ENCODE data around the gene UBAC2.

Gene UBAC2

DNA sequence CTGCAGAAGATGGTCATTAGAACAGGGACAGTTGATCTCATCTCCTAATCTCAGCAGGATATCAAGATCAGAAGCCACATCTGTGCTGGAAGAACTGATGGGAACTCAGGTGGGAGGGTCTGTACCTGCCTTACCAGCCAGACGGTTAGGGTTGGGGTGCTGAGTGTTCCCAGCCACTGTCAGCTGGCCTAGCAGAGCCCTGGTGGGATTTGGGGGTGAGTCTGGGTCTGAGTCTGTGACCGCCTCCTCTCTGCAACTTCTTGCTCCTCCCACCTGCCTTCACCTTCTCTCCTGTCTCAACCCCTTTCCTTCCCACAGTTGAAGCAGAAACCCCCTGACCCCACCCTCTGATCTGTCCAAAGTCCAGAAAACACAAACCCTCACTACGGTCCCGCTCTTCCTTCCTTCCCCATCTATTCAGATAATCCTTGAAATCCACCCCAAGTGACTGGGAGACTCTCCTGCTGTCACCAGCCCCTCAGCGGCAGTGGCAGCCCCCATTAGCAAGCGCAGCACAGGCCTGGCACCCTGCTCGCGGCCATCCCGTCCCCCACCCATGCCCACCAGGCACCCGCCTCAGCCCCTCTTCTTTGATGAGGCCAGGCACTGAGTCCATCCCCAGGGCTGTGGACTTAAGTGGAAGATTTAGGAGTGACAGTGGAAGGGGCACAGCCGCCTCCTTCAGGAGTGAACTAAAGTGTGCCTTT lies 198.4 kb downstream of the UBAC2 start:
- TF ChIP-seq, protein P1, sequence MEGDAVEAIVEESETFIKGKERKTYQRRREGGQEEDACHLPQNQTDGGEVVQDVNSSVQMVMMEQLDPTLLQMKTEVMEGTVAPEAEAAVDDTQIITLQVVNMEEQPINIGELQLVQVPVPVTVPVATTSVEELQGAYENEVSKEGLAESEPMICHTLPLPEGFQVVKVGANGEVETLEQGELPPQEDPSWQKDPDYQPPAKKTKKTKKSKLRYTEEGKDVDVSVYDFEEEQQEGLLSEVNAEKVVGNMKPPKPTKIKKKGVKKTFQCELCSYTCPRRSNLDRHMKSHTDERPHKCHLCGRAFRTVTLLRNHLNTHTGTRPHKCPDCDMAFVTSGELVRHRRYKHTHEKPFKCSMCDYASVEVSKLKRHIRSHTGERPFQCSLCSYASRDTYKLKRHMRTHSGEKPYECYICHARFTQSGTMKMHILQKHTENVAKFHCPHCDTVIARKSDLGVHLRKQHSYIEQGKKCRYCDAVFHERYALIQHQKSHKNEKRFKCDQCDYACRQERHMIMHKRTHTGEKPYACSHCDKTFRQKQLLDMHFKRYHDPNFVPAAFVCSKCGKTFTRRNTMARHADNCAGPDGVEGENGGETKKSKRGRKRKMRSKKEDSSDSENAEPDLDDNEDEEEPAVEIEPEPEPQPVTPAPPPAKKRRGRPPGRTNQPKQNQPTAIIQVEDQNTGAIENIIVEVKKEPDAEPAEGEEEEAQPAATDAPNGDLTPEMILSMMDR (conservative IDR thresholded peaks at IDR 0.05; ENCODE audit: low read depth, low read length) = no peak
- Histone ChIP-seq H4K20me1 (ENCODE audit: insufficient read depth) (no peaks in the 10 kb centered on the region), H2AFZ (ENCODE audit: low read depth) (no peak overlapping the region), H3K79me2 (ENCODE audit: insufficient read depth, low read depth) (no peaks in the 10 kb centered on the region), H3K9ac (no peak overlapping the region), H3K27ac (no peak overlapping the region), H3K4me3 (IDR thresholded peaks at IDR 0.05; ENCODE audit: insufficient read depth, low read depth, low read length) (no peak overlapping the region), H3K36me3 (ENCODE audit: insufficient read depth) (no peaks in the 10 kb centered on the region), H3K4me2 (no peak overlapping the region), H3K27me3 (ENCODE audit: insufficient read depth, low read depth) (no peaks in the 10 kb centered on the region), H3K4me1 (ENCODE audit: low read depth, poor library complexity, severe bottlenecking) (no peaks in the 10 kb centered on the region)

DNA sequence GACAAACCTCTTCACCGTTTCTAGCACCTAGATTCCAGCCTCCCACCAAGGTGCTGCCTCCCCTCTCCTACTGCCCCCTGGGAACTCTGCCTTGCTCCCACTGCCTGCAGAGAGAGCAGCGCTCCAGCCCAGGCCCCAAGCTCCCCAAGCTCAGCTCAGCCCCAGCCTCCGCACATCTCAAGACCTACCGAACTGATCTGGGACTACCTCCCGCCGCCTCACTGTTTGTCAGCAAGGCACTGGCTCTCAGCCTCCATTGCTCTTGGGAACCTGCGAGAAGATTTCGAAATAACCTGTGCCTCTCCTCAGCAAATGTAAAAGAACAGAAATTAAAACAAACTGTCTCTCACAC lies 198.9 kb downstream of the UBAC2 start:
- TF ChIP-seq, protein P1 (conservative IDR thresholded peaks at IDR 0.05; ENCODE audit: low read depth, low read length) = no peak
- Histone ChIP-seq H4K20me1 (ENCODE audit: insufficient read depth) (no peaks in the 10 kb centered on the region), H3K4me2 (no peak overlapping the region), H3K27me3 (ENCODE audit: insufficient read depth, low read depth) (no peaks in the 10 kb centered on the region), H3K36me3 (ENCODE audit: insufficient read depth) (no peaks in the 10 kb centered on the region), H3K27ac (no peak overlapping the region), H3K4me3 (IDR thresholded peaks at IDR 0.05; ENCODE audit: insufficient read depth, low read depth, low read length) (no peak overlapping the region), H3K4me1 (ENCODE audit: low read depth, poor library complexity, severe bottlenecking) (no peaks in the 10 kb centered on the region), H3K79me2 (ENCODE audit: insufficient read depth, low read depth) (no peaks in the 10 kb centered on the region), H3K9ac (no peak overlapping the region), H2AFZ (ENCODE audit: low read depth) (no peak overlapping the region)

GRCh38 chr13:99403458-99403971 lies 202.9 kb downstream of the UBAC2 start:
- H3K4me1 ChIP-seq (ENCODE audit: low read depth, poor library complexity, severe bottlenecking) = no peaks in the 10 kb centered on the region
- no peak overlapping the region for H3K27ac ChIP-seq
- no peaks in the 10 kb centered on the region for H4K20me1 ChIP-seq (ENCODE audit: insufficient read depth)
- H3K4me3 ChIP-seq (IDR thresholded peaks at IDR 0.05; ENCODE audit: insufficient read depth, low read depth, low read length) = no peak overlapping the region
- H3K9ac ChIP-seq = no peak overlapping the region
- H3K79me2 ChIP-seq (ENCODE audit: insufficient read depth, low read depth) = no peaks in the 10 kb centered on the region
- H2AFZ ChIP-seq (ENCODE audit: low read depth) = no peak overlapping the region
- H3K27me3 ChIP-seq (ENCODE audit: insufficient read depth, low read depth) = no peaks in the 10 kb centered on the region
- TF ChIP-seq, protein P1 (conservative IDR thresholded peaks at IDR 0.05; ENCODE audit: low read depth, low read length) = no peak
- H3K36me3 ChIP-seq (ENCODE audit: insufficient read depth) = no peaks in the 10 kb centered on the region
- H3K4me2 ChIP-seq = no peak overlapping the region

- no peak overlapping the region for H2AFZ ChIP-seq (ENCODE audit: low read depth)
- no peak overlapping the region for H3K9ac ChIP-seq
- H4K20me1 ChIP-seq (ENCODE audit: insufficient read depth) = no peaks in the 10 kb centered on the region
- no peaks in the 10 kb centered on the region for H3K4me1 ChIP-seq (ENCODE audit: low read depth, poor library complexity, severe bottlenecking)
- no peaks in the 10 kb centered on the region for H3K27me3 ChIP-seq (ENCODE audit: insufficient read depth, low read depth)
- no peak overlapping the region for H3K4me3 ChIP-seq (IDR thresholded peaks at IDR 0.05; ENCODE audit: insufficient read depth, low read depth, low read length)
- H3K36me3 ChIP-seq (ENCODE audit: insufficient read depth) = no peaks in the 10 kb centered on the region
- no peak overlapping the region for H3K4me2 ChIP-seq
- H3K27ac ChIP-seq = no peak overlapping the region
- H3K79me2 ChIP-seq (ENCODE audit: insufficient read depth, low read depth) = no peaks in the 10 kb centered on the region
- TF ChIP-seq, protein P1 (conservative IDR thresholded peaks at IDR 0.05; ENCODE audit: low read depth, low read length) = no peak
These were observed 203.5 kb downstream of the UBAC2 start for GRCh38 chr13:99404005-99404755.
